Kidney glomerular epithelial cell (primary cell): ENCODE data around the gene MRFAP1L1.

ENCODE experiments used
- DNase-seq: peaks from one replicate; lab custom pipeline; 2025; lab: John Stamatoyannopoulos, UW

MRFAP1L1 gene

DNA sequence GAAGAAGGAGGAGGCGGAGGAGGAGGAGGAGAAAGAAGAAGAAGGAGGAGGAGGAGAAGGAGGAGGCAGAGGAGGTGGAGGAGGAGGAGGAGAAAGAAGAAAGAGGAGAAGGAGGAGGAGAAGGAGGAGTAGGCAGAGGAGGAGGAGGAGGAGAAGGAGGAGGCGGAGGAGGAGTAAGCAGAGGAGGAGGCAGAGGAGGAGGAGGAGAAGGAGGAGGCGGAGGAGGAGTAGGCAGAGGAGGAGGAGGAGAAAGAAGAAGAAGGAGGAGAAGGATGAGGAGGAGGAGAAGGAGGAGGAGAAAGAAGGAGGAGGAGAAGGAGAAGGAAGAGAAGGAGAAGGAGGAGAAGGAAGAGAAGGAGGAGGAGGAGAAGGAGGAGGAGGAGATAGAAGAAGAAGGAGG is 49.2 kb downstream of the MRFAP1L1 start:
- DNase-seq, result no peak

DNA sequence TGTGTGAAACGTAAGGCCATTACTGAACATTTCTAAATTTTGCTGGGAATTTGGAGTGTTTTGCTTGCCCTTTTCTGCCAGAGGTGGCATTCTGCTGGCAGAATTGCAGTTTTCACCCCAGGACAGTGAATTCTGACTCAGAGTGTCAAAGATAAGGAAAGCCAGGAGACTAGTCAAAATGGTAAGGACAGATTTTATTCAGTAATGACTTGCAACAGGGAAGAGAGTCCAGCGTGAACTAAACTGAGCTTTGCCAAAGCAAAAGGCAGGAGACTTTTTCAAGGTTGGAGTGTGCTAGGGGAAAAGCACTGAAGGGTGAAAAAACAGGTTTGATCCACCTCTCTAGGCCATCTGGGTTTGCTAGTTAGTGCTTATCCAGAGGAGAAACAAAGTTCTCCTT is 49.8 kb downstream of the MRFAP1L1 start:
- DNase-seq, result no peak

GRCh38 chr4:6658597-6659075 is 51.0 kb downstream of the MRFAP1L1 start:
- no peak for DNase-seq

GRCh38 chr4:6658209-6658595 is 51.5 kb downstream of the MRFAP1L1 start:
- no peak for DNase-seq
